GM21423 (cell line): Measurements from ENCODE around the gene THAP4.
"Not testable (repeated sequence)": the region's sequence is repeated elsewhere in the genome, so short reads cannot be mapped to it uniquely, and the experiment has no call there.

Experiments used
- ATAC-seq: cut with Tn5 transposase; IDR thresholded peaks from one replicate; pipeline ENCODE4 v1.9.1; 2021; ENCODE audit warnings: mild to moderate bottlenecking, moderate library complexity; ENCODE audit not compliant: unreplicated experiment

Gene THAP4

DNA sequence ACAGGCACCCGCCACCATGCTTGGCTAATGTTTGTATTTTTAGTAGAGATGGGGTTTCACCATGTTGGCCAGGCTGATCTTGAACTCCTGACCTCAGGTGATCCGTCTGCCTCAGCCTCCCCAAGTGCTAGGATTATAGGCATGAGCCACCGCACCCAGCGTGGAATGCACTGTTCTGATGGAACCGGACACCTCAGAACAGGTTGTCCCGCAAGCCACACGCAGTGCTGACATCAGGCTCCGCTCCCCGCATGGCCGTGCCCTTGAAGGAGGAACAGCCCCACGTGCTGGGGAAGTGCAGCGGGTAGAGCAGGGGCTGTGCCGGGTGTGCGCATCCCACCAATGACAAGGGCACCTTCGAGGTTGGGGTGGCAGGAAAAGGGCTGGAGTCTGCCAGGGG, 69.7 kb downstream of the THAP4 start:
- ATAC-seq = not testable (repeated sequence)

DNA sequence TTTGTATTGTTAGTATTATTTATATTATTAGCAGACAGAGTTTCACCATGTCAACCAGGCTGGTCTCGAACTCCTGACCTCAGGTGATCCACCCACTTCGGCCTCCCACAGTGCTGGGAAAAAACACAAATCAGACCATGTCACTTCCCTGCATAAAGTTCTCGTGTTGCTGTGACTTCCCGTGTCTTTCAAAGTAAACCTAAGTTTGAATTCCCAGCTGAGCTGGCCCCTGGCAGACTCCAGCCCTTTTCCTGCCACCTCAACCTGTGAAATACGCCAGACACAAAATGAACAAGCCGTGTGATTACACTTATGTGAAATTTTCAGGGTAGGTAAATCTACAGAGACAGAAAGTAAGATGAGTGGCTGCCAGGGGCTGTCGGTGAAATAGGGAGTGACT, 70.5 kb downstream of the THAP4 start:
- ATAC-seq = no peak

DNA sequence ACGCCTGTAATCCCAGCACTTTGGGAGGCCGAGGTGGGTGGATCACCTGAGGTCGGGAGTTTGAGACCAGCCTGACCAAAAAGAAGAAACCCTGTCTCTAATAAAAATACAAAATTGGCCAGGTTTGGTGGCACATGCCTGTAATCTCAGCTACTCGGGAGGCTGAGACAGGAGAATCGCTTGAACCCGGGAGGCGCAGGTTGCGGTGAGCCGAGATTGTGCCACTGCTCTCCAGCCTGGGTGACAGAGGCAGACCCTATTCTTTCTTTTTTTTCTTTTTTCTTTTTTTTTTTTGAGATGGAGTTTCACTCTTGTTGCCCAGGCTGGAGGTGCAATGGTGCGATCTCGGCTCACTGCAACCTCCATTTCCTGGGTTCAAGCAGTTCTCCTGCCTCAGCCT, 70.9 kb downstream of the THAP4 start:
- not testable (repeated sequence) for ATAC-seq

DNA sequence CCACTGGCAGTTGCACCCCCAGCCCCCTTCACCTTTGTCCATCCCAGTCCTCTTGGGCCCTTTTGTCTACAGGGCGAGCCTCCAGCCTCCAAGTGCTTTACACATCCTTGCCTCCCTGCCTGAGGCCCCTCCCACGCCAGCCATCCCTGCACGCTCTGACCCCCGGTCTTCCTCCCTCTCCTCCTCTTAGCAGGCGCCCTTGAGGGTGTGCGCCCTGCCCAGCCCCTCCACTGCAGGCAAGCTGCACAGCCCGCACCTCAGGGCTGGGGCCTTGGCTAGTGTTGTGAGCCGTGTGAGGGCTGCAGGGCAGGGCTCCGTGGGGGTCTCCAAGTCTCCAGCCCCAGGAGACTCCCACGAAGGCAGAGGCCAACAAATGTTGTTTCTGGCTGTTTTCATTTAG, 71.5 kb downstream of the THAP4 start:
- ATAC-seq = no peak

DNA sequence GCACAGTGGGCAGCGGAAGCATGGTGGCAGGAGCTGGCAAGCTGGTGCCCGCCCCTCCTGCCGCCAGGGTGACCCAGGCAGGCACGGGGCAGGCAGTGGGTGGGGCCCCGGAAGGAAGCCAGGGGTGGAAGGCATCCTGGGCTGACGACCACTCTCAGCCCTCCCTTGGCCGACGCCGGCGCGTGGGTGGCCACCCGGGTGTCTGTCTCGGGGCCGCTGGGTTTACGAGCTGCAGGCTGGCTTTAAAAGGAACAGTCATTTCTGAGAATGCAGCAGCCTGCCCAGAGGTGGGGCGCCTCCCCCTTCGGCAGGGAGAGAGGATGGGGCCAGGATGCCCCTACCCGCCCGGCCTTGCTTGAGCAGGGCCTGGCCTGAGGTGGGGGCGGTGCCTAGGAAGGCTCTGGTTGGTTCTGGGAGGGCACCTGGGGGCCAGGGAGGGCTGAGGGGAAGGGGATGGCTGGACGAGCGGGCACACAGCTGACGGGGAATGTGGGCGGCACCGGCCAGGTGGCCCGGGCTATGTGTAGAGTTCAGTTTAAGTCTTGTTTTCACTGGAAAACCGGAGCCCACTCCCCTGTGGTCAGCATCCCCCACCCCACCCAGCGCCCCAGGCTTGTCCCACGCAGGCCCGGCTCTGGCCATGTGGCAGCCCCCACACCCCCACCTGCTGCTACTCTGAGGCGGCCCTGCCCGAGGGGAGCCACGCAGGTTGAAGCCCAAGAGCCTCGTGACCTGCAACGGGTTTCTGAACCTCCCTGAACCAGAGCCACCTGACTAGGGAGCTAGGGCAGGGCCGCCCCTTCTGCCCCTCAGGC, 72.2 kb downstream of the THAP4 start:
- no peak for ATAC-seq

DNA sequence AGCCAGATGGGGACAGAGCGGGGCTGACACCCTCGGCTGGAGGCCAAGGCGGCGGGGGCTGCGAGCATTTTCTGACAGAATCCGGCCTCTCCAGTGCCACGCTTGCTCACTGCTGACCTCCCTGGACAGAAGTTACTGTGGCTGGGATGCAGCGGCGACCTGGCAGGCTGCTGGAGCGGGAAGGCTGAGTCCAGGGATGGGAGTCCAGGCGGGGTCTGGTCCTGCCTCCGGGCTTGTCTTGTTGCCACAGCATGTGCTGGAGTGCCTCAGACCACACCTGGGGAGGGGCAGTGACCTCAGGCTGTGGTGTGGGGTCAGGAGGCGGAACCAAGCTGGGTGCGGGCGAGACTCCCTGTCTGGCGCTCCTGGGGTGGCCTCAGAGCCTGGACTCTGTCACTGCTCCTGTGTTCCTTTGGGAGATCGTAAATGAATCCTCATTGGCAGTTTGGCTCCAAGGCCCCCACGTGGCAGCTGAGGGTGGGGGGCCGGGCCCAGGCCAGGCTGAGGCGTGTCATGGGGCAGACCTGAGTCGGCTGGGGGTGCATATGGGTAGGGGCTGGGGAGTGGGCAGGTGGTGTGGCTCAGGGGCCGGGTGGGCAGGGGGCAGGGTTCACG, 72.9 kb downstream of the THAP4 start:
- ATAC-seq = no peak

DNA sequence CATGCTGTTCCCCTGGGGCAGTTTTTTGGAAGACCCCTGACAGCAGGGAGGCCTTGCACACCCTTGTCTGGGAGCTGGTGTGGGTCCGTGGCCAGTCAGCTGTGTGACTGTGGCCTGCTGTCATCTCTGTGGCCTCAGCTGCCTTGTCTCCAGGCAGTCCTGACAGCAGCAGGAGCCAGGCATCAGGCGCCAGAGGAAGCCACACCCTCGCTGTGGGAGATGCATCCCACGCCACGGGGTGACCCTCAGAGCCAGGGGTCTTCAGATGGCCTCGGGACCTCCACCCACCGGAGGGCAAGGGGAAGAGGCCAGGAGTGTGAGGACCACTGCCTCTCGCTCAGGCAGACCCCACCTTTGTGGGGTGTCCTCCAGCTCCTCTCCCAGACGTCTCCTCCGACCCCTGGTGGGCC, 73.4 kb downstream of the THAP4 start:
- ATAC-seq = no peak

DNA sequence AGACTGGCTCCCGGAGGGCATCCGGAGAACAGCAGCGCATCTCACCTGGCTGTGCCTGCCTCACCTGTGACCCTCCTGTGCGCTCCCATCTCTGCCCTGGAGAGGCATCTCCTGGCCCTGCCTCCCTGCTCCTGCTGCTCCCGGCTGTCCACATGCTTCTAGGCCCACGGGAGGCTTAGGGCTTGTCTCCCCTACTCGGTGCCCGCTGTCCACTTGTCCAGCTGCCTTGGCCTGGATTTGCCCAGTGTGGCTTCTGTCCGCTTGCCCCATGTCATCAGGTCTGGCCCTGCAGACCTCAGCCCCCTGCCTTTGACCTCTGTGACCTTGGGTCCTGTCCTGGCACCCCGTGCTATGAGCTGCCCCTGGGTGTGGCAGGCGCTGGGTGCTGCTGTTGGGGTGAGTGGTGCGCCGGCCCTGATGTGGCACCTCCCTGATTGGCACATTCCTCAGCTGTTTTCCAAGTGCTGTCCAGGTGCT, 73.9 kb downstream of the THAP4 start:
- no peak for ATAC-seq

DNA sequence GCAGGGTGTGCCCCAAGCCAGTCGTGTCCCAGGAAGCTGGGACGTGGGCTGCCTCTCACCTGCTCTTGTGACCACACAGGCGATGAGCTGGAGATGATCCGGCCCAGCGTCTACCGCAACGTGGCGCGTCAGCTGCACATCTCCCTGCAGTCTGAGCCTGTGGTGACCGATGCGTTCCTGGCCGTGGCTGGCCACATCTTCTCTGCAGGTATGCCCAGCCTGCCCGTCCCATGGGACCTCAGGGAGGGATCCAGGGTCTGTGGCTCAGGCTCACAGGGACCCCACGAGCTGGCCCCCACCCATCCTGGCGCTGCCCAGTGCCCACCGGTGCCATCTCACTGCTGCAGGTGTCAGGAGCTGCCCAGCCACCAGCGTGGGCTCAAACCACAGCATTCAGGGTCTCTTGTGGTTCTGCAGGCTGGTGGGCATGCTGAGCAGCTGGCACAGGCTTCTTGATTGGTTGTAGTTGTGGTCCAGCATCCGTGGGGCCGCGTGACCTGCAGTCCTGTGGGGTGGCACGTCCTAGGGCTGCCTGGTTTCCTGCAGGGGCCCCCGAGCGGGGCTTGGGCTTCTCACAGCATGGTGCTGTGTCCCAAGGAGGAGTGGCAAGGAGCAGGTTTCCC, 74.6 kb downstream of the THAP4 start:
- no peak for ATAC-seq

DNA sequence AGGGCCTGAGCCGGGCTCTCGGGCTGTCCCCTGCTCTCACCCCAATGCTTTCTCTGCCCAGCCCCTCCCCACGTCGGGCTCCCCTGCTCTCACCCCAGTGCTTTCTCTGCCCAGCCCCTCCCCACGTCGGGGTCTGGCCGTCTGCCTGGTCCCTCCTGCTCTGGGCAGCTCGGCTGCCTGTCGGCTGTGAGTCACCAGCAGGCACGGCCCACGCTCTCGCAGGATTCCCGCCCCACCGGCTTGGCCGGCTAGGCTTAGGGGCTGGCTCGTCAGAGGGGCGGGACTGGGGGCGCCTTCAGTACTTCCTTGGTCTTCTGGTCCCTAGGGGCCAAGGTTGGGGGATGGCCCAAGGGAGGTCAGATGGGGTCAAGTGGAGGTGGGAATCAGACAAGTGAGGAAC, 75.1 kb downstream of the THAP4 start:
- ATAC-seq = no peak

DNA sequence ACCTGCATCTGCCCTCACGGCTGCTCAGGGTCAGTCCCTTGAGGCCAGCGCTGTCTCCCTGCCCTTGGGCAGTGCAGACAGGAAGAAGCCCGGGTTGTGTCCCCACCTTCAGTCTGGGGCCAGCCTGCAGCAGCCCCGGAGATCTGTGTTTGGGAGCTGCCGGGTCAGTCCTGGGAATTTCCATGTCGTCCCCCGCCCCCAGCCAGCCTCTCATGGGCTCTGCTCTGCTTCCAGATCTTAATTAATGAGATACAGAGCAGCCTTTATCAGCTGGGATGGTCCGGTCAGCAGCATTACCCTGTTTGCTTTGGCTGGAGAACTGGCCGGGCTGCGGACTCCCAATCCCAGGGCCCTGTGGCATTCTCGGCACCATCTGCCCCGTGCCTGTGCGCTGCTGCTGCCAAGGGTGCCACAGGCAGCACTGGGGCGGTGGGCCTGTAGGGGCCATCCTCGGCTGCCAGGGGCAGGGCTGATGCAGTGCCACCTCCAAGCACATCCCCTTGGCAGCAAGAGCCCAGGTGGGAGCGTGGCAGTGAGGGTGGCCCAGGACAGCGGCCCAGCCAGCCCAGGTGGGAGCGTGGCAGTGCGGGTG, 76.0 kb downstream of the THAP4 start:
- no peak for ATAC-seq

DNA sequence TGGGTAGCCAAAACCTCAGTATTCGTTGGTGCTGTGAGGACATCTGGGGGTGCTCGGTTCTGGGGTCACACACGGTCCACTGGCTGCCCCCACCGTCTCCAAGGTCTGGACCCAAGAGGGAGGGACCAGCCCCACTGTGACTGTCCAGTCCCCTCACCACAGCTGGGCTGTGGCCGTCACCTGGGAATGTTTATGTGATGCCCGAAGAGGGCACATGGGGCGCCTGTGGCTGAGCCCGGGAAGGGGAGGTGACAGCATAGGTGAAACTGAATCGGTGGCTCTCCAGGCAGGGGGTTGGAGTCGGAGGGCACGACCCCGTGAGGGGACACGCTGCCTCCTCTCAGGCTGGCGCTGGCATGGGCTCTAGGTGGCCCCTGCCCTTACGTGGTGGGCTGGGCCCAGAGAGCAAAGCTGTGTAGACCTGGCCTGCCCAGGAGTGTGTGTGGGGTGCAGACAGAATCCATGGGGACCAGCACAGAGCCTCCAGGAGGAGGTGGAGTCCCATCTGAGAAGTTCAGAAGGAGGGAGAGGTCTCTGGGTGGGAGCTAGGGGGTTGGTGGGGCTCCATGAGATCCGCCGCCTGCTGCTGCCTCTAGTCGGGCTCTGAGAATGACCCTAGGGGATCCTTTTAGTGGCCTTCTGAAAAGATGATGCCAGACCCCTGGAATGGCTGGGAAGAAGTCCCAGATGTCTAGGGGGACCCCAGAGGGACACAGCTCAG, 76.6 kb downstream of the THAP4 start:
- no peak for ATAC-seq

DNA sequence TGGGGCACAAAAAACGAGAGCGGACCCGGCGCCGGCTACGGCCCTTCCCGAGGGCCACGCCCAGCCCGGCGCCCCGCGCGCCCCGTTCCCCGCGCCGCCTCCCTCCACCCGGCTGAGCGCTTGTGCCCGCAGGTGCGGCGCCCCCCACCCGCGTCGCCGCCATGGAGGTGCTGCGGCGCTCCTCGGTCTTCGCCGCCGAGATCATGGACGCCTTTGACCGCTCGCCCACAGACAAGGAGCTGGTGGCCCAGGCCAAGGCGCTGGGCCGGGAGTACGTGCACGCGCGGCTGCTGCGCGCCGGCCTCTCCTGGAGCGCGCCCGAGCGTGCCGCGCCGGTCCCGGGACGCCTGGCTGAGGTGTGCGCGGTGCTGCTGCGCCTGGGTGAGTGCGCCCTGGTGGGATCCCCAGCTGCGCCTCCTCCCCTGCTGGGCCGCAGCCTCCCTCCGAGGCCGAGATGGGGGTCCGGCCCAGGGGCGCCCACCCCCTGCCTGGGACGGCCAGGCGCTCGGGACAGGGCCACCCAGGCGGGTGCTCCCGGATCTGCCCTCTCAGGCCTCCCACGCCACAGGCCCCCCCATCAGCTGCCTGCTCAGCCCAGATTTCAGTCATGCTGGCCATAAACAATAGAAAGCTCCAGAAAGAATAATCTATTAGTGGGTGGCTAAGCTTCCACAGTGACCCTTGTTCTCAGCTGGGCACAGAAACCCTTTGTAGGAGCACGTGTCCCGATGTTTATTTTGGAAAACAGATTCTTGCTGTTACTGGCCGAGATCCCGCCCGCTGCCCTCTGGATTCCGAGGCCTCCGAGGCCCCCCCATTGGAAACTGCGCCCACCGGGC, 77.4 kb downstream of the THAP4 start:
- no peak for ATAC-seq

DNA sequence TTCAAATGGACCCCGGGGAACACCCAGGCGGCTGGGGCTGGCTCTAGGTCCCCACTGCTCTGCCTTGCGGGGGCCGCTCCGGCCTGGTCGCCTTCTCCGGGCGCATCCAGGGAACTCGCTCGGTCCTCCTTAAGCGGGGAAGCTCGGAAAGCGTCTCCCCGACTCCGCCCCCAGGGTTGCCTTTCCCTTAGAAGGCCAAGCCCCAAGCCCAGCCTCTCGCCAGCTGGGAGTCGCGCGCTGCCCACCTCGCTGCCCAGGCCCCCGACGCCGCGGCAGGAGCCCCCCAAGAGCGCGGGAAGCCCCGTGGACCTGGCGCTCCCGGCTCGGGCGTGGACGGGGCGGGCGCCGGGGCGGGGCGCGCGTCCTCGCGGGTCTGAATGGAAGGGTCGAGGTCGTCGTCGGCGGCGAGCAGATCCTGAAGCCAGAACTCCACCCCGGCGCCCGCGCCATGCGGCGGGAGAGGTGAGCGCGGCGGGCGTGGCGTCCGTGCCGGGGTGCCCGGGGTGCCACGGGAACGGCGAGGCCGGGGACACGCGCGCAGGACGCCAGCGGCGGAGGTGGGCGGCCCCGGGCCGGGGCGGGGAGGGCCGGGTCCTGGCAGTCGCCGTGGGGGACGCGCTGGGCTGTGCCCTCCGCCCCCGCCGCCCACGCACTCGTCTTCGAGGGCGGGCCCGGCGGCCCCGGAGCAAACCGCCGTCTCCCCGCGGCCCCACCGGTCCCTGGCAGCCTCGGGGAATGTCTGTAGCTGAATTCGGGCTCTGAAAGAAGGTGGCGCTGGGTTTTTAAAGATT, 78.2 kb downstream of the THAP4 start, which contains the start of gene BOK:
Gene BOK (plus strand): TSS at position 214 of the 791 bp plus-strand sequence. CDS start 739 bp downstream, outside the sequence.
- ATAC-seq = no peak

DNA sequence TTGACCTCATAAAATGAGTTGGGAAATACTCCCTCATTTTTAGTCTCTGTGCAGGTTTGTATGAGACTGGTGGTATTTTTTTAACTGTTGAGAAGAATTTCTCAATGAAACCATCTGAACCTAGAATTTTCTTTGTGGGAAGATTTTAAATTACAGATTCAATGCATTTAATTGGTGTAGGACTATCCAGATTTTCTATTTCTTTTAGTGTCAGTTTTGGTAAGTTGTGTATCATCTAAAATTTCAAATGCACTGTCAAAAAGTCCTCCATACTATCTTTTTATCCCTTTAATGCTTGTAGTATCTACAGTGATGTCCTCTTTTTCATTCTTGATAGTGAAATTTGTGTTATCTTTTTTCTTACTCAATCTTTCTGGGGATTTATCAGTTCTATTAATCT, 80.2 kb downstream of the THAP4 start:
- no peak for ATAC-seq

DNA sequence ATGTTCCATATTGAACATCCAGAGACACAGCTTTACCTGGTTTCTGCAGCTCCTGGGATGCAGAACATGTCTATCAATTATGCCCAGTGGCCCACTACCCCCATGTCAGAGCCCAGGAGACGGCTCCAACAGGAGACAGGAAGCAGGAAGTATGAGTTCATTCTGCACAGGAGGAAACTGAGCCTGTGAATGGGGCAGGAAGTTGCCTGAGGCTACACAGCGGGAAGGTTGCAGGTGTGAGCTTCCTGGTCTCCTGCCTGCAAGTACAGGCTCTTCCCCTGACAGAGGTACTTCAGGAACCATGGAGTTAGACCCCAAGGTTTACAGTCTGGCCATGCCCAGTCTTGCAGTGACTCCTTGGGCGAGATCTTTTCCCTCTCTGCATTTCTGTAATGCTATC, 81.2 kb downstream of the THAP4 start:
- ATAC-seq = no peak

DNA sequence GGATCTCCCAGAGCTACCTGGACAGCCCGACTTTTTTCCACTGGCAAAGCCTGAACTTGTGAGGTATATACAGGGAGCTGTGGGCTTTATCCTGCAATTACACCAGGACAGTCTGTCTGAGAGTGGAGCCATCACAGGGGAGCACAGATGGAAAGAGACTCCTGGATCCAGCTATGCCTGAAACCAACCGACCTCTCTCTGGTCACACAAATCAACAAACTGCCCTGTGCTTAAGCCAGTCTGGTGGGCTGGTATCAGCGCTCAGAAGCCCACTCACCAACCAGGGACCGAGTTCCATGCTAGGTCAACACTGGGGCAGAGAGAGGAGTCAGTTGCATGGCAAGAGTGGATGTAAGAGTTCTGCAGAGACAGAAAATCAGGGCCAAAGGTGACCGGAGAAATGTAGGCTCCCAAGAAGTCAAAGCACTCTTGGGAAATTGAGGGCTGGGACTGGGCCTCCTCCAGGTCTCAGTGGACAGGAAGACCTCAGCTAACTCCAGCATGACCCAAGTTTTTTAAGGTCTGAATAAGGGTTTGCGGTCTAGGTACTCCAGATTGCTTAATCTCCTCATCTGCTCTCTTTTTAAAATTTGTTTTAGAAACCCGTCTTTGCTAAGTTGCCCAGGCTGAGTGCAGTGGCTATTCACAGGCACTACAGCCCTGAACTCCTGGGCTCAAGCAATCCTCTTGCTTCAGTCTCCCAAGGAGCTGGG, 82.2 kb downstream of the THAP4 start:
- no peak for ATAC-seq

DNA sequence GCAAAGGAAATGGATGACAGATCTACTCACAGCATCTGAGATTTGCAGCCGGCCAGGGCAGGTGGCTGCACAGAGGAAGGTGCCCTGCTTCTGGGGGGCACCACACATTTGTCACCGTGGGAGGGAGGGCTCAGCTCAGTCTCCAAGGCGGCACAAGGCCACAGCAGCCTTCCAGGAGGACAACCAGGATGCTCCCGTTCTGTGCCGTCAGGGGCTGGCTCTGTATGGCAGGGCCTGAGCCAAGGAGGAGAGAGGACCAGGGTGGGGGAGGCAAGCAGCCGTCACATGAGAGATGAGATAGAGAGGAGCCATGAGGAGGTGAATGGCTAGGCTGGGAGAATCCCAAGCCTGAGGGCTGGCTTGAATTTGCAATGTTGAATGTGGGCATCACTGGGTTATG, 83.0 kb downstream of the THAP4 start:
- no peak for ATAC-seq

DNA sequence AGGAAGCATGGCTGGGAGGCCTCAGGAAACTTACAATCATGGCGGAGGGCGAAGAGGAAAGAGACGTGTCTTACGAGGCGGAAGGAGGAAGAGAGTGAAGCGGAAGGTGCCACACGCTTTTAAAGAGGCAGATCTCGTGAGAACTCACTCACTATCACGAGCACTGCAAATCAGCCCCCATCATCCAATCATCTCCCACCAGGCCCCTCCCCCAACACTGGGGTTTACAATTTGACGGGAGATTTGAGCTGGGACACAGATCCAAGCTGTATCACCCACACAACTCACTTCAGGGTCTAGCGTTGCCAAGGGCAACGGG, 83.5 kb downstream of the THAP4 start:
- no peak for ATAC-seq
